DMS53 (cell line): Measurements from ENCODE around the gene KANK4.

Experiments used
- DNase-seq: peaks from one replicate; lab custom pipeline; 2025; lab: John Stamatoyannopoulos, UW

KANK4 gene

DNA sequence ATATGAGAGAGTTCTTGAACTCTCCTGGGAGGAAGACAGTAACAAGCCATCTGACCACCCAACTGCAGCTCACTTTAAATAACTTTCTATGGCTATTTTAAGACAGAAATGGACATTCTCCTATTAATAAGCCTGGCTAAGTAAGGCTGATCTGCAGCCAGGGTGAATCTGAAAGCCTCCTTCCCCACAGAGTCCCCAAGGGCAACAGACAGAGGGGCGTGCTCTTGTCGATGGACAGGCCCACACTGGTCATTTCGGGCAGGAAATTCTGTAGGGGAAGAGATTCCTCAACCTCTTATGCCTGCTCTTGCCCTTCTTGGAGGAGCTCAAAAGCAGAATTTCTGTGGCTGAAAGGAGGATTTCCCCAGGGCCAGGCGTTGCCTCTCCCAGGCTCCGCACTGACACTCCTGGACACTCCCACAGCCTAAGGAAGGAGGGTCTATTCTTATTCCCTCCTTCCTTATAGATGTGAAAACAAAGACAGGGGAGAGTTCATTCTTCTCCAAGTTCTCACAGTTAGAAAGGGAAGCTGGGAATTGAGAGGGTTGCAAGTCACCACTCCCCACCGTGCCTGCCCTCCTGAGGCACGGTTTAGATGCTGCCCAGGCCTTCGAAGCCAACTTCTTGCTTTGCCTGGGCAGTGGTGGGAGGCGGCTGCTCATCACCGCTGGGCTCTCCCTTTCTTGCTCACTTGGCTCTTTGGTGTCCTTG lies 17.9 kb upstream of the KANK4 start:
- DNase-seq, result no peak

DNA sequence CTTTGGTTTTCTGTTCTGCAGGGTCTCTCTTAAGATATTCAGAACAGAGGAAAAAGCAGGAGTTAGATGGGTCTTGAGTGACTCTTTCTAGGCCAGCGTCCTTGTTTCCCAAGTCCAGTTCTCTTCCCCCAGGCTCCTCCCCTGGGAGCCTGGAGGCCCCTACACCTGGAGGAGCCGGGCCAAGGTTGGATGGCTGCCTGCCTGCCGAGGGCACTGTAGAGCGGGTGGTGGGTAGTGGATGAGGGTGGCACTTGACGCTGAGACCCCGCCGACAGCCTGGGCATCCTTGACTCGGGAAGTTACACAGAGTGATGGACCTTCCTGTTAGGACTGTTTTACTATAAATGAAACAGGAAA lies 17.4 kb upstream of the KANK4 start:
- no peak for DNase-seq

DNA sequence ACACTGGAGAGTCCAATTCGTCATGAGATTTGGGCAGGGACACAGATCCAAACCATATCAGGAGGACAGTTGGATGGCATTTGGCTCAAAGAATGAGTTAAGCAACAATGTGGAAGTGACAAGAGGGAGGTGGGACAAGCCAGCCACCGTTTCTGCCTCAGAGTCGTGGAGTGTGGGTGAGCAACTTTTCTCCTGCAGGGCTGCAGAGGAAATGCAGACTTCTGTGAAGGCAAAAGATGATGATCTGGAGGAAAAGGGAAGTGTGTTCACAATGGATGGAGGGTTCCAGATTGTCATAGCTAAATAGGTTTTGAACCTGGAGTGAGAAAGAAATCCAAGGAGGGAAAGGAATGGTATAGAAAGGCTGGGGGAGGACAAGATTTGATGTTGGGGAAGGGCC lies 16.4 kb upstream of the KANK4 start:
- peak; percentile 29 for DNase-seq

DNA sequence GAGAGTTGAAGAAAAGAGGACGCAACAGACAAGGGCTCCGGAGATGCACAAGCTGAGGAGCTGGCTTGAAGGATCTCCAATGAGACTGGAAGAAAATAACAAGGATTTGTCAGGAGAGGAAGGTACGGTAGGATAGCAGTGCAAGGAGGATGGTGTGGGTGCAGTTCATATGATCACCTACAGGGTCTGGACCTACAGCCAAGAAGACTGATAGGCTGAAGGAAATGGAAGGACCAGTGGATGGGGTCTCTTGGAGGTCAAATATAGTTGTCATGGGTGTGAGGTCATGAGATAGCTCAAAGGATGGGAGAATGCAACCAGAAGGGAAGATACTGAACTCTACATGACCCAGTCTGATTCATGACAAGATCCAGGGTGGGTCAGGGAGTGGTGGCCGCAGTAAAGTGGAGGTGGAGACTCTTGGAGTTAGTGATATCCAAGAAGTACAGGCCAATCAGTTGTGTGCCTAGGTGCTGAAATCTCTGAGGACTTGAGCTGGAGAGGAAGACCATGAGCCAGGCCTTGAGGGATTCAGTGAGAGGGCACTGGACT lies 15.3 kb upstream of the KANK4 start:
- no peak for DNase-seq

DNA sequence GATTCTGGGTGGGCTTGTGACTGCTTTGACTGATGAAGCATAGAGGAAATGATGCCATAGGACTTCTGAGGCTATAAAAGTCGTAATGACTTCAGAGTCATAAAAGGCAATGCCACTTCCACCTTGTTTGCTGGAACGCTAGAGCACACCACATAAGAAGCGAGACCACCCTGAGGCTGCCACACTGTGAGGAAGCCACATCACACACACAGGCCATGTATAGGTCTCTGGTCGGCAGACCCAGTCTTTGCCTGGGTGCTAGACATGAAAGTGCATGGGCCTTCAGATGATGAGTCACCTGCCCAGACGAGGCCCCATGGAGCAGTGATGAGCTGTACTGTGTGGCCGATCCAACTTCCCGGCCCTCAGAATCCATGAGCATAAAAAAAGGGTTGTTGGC lies 14.2 kb upstream of the KANK4 start:
- peak; percentile 37 for DNase-seq

DNA sequence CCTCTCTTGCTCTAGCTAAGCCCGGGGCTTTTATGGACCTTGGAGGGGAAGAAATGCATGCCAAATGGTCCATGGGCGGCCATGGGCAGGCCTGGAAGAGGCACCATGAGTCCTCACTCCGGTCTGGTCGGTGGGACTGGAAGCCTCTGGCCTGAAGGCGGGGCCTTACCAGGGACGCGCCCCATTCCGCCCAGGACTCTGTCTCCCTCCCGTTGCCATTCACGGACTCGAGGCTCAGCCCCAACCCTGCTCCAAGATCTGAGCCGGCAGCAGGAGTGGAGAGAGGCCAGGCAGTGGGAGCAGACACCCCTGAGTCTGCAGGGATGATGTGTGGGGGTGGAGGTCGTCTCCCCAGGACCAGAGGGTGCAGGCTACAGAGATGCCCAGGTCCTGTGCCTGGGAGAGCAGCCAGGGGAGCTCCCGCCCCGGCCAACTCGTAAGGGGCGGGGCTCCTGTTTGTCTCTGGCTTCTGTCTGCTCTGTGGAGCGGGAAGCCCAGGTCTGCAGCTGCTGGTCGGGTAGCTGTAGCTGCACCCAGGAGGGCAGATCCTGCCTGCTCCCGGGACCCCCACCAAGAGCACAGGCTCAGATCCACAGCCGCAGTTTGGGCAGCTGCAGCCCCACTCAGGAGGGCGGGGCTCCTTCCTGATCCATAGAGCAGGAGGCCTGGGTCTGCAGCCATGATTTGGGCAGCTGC lies 8.3 kb upstream of the KANK4 start:
- no peak for DNase-seq

DNA sequence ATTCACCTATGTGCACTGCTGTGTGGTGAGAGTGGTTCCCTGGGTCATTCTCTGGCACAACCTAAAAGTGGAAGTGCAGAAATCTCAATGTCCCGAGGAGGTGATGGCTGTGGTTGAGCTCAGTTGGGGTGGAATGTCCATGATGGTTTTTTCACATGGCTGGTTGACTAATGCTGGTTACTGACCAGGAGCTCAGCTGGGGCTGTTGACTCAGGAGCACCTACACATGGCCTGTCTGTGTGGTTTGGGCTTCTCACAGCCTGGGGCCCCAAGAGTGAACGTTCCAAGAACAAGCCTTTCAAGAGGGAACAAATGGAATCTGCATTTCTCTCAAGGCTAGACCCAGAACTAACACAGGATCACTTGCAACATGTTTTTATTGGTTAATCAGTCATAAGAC lies 6.4 kb upstream of the KANK4 start:
- DNase-seq, result no peak

DNA sequence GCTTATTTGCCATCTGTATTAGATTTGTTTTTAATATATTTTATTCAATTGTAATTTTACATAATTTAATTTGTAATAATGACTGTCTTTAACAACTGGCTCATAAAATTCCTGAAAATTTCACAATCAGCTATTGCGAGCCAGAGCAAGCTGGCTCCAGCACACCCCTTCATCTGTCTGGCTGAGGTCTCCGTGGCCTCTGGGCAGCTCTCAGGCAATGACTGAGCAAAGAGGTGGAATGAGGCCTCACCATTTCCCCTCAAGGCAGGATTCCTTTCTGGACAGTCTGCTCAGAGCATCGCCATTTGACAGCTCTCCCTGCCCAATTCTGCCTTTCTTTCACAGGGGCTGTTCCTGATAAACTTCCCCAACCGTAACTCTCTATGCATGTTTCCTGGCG lies 5.8 kb upstream of the KANK4 start:
- DNase-seq, result no peak

DNA sequence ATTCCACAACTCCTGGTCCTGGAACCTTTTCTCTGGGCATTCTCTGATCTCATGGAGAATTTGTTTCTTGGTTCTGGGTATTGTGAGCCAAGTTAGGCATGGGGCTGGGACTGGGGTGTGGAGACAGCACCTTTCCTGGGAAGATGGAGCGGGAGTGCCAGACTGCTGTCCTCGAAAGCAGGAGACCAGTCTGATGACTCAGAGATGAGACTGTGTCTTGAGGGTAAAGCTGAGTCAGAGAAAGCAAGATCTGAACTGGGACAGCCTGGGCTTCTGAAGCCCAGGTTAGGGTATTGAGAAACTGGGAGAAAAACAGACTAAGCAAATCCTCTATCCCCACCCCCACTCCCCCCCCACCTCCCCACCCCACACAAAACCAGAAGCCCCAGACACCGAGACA lies 2.2 kb upstream of the KANK4 start:
- DNase-seq, result peak; percentile 37

DNA sequence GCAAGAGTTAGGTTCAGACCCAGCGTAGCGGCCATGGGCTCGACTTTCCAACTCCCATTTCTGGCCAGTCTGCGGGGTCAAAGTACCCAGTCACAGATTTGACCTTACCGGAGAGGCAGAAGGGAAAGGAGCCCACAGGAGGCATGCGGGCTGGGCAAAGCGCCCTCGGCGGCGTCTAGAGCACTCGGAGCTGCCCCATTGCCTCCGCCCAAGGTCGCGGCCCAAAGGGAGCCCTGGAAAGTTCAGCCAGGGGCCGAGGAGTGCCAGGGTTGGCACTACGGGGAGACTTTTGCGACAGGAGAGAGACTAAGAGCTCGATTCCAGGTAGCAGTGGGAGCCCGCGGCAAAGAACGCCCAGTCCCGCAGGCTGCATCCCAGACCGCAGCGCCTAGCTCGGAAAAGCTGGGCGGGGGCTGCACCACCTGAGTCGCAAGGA lies 896 bp downstream of the KANK4 start:
- DNase-seq, result no peak

DNA sequence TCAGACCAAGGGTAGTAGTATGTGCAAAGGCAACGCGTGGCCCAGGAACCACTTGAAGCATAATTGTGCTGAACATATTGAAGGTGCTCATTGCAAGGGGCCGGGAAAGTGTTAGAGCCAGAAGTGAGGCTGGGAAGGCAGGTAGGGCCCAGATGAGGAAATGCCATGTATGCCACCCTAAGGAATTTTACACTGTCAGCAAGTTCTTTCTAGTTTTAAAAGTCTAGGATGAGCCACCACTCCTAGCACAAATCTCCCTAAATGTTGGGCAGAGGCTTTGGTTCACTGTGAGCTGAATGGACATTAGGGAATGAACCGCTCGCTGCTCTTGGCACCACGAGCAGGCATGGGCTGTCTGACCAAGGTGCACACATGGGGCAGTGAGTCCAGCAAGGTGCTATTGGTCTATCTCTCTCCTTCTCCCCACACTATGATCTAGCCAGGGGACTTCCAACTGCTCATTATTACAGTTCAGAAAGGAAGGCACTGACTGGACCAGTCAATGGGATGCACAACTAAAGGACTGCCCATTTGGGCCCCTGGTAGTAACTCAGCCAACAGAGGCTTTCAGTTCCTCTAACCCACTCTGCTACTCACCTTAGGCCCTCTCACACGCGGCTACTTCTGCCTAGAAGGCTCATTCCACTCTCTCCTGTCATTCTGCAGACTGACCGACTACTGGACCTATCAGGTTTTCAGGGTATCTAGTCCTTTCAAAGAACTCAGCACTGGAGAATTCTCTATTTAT lies 2.0 kb downstream of the KANK4 start:
- DNase-seq, result no peak

DNA sequence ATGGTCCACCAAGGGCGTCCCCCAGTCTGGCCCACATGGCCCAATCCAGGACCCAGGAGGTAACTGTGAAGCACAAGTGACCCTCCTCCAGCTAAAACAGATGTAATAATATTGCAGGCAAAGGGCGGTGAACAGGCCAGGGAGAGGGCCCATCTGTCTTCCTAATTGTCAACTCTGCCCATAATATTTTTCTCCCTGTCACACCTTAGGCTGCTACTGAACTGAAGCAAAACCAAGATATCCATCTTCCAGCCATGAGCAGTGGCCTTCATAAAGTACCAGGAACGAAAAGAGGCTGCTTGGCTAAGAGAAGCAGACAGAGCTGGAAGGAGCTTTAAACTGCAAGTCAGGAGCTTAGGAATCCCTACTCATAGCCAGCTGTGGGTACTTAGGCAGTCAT lies 3.1 kb downstream of the KANK4 start:
- no peak for DNase-seq

DNA sequence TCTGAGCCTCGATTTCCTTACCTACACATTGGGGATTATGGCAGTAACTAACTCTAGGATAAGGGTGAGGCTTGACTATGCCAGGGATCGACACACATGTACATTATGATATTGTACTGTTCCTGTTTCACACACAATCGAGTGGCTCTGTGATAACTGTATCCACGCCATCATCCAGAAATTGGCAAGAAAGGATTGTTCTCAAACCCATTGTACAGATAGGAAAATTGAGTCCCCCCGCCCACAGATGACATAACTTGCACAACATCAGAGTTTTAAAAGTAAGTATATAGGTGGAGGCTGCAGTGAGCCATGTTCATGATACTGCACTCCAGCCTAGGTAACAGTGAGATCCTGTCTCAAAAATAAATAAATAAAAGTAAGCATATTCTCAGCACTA lies 3.8 kb downstream of the KANK4 start:
- DNase-seq, result no peak

DNA sequence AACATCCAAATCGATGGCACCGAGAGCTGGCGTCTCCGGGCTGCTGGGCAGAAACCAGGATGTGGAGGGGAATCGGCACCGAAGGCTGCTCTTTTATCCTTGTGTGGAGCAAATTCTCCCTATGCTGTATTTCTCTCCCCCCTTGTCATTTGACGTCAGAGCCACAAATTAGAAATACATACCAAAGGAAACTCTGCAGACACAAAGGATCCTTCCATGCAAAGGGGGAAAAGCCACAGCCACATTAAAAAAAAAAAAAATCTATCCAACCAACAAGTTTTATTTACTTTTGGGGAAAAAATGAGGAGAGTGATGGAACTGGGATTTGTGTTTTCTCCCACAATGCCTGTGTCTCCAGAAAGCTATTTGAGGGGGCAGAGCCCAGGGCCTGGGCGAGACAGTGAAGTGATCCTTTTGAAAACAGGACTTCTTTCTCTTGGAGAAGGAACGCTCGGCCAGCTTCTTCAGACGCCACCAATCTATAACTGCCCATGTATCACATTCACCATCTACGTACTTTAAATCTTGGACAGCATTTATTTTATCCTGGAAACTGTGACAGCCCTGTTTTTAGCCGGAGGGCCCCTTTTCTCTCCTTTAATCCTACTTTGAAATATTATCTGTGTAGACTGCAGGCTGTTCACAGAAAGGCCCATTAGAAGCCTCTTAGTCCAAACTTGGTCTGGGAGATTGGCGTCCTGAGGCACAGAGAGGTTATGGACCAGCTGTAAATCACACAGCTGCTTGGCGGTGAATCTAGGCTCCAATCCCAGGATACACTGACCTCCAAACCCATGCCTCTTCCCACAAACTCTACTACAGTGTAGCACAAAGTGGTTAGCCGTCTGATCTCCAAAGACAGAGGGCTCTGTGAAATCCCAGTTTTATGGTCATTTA lies 4.5 kb downstream of the KANK4 start:
- no peak for DNase-seq

DNA sequence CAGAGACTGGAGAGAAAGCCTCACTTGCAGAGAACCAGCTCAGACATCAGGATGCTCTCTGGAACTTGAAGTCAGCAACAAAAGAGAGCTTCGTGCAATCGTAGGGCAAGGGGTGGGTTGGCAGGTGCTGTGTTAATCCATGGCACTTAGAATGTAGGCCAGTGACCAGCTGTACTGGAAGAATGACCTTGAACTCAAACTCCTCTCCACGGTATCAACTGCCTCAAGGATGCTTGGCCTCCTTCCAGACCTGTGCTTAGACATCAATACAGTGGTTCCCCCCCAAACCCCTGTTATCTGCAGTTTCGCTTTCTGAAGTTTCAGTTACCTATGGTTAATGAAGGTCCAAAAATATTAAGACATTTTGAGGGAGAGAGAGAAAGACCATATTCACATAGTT lies 6.5 kb downstream of the KANK4 start:
- DNase-seq, result peak; percentile 50

DNA sequence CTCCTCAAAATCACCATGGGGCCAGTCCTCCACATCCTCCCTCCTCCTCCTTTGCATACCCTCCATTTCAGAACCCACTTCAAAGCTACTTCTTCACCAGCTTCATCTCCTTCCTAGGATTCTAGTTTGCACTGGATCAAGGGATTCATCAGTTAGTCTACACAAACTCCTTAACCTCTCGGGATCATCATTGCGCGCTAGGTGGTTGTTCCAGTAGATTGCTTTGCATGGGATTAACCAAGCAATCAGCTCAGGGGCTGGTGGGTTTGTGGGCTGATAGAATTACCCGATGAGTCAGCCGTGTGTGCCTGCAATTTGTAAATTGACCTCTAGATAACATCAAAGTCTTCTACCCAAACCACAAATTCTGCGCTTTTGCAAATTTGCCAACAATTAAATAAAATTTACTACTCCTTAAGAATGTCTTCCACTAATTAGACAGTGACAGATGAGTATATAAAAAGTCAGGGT lies 7.7 kb downstream of the KANK4 start:
- DNase-seq, result no peak

DNA sequence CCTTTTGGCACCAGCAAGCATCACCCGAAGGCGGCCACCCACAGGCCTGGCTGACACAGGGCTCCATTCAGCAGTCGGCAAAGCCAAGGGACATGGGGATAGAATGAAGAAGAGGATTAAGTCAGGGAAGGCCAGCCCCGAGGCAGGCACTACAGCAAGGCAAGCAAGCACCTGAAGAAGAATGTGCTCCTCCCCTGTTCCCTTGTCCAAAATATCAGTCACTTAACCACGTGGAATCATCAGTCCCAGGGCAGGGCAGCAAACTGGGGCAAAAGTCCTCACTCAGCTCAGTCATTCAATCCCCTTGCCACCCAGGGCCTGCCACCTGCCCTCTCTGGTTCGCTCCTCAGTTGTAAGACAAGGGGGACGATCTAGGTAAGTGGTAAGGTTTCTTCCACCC lies 9.3 kb downstream of the KANK4 start:
- DNase-seq, result no peak

DNA sequence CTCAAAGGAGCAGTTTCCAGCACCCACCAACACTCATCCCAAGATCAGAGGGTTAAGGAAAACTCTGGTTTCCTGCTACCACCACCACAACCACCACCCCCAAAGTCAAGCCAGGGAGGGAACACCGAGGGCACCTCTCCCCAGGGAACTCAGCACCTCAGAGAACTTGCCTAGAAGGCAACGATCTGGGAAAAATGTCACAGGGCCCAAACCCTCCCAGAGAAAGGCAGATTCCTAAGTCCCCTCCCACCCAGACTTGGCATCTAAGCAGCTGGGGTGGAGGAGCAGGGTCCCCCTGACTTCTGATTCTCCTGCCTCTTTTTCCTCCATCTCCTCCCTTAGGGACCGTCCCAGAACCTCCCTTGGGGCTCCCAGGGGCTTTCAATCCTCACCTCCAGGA lies 10.6 kb downstream of the KANK4 start:
- DNase-seq, result no peak

DNA sequence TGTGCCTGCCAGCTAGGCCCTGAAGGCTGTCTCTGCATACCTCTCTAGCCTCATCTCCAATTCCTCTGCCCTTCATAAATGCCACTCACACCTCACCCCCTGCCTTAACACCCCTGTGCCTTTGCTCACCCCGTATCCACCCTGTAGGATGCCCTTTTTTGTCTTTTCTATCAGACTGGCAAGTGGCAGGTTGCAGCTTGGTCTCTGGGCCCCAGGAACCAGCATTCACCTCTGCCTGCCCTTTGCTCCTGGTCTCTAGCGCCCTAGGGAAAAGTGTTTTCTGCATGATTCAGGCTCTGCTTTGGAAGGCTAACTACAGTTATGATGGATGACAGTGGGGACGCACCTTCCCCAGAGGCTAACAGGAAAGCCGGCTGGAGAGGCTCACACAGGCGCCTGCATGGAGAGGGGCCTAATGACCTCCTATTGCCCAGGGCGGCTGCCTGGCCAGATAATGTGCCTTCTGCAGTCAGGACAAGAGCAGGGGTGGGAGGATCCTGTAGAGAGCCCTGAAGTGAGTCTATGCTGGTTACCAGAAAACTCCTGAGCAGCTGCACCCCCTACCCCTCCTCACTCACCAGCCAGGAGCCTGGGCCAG lies 11.2 kb downstream of the KANK4 start:
- no peak for DNase-seq

DNA sequence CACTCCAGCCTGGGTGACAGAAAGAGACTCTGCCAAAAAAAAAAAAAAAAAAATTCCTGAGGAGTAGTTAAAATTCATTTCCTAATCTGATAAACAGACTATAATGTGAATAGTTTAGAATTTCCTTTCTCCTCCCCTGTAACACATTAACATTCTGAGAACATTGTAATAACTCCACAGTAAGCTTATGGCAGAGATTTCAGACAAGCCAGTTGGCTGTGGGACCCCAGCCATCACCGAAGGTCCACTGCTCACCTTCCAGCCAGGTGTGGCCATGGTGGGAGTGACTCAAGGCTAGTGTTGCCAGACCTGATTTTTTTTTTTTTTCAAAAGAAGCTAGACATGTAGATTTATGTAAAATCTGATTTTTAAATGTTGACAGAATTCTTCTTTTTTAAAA lies 11.8 kb downstream of the KANK4 start:
- DNase-seq, result no peak

DNA sequence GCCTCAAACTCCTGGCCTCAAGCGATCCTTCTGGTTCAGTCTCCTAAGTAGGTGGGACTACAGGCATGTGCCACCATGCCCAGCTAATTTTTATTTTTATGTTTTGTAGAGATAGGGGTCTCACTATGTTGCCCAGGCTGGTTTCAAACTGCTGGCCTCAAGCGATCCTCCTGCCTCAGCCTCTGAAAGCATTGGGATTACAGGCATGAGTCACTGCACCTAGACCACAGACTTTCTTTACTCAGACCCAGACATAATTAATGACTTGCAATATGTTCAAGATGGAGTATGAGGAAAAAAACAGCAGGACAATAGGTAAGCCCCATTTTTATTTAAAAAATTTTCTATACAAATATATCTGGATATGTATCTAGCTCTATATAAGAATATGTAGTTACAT lies 13.2 kb downstream of the KANK4 start:
- DNase-seq, result no peak
